NCI-H2081 (cell line): ENCODE results near the gene TMEM120B.
"Not testable (repeated sequence)": the region's sequence is repeated elsewhere in the genome, so short reads cannot be mapped to it uniquely, and the experiment has no call there.

Experiments
- DNase-seq, 2 experiments: peaks; one replicate each; lab custom pipeline; 2025; lab: John Stamatoyannopoulos, UW

The TMEM120B gene

GRCh38 chr12:121775501-121775900 lies 62.9 kb downstream of the TMEM120B start:
- DNase-seq: no peak

GRCh38 chr12:121776190-121777098 lies 63.9 kb downstream of the TMEM120B start:
- DNase-seq: peak; percentile 45 to 55

- no peak for DNase-seq
Observed at GRCh38 chr12:121778567-121779421, 66.2 kb downstream of the TMEM120B start.

GRCh38 chr12:121779422-121779895 lies 66.9 kb downstream of the TMEM120B start:
- no peak for DNase-seq

GRCh38 chr12:121780429-121780828 lies 67.9 kb downstream of the TMEM120B start:
- DNase-seq: no peak

GRCh38 chr12:121781484-121781997 lies 69.0 kb downstream of the TMEM120B start:
- no peak for DNase-seq

GRCh38 chr12:121781998-121782979 lies 69.7 kb downstream of the TMEM120B start:
- DNase-seq: no peak

- DNase-seq: no peak
Observed at GRCh38 chr12:121783766-121784165, 71.2 kb downstream of the TMEM120B start.

- DNase-seq: no peak
Observed at GRCh38 chr12:121784460-121784859, 71.9 kb downstream of the TMEM120B start.

GRCh38 chr12:121786440-121786825 lies 73.9 kb downstream of the TMEM120B start:
- no peak for DNase-seq

- no peak for DNase-seq
Observed at GRCh38 chr12:121787063-121788025, 74.8 kb downstream of the TMEM120B start.

GRCh38 chr12:121788176-121788818 lies 75.7 kb downstream of the TMEM120B start:
- no peak for DNase-seq

- no peak for DNase-seq
Observed at GRCh38 chr12:121789233-121789781, 76.8 kb downstream of the TMEM120B start.

- DNase-seq: no peak
Observed at GRCh38 chr12:121789800-121790728, 77.5 kb downstream of the TMEM120B start.

GRCh38 chr12:121790785-121791184 lies 78.2 kb downstream of the TMEM120B start:
- DNase-seq: not testable (repeated sequence)

- no peak for DNase-seq
Observed at GRCh38 chr12:121791671-121792551, 79.4 kb downstream of the TMEM120B start.
